ENCODE measurements around the gene KIF6.

DNA sequence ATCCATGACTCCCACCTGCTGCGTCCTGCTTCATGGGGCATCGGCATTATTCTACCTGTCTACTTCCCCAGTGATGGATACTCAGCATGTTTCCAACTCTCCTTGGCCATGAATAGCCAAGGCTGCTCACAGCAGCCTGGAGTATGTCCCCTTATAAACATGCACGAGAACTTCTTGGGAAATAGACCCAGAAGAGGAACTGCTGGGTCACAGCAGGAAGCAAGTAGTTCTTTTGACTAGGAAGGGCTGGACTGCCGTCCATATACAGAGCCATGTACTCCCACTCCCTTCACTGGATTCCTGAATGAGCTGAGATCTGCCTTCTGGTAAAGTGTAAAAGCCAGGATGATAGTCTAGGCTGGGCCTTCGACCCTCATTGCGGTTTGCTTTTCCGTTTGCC, 296.4 kb downstream of the KIF6 start:
- TF ChIP-seq, protein P1, sequence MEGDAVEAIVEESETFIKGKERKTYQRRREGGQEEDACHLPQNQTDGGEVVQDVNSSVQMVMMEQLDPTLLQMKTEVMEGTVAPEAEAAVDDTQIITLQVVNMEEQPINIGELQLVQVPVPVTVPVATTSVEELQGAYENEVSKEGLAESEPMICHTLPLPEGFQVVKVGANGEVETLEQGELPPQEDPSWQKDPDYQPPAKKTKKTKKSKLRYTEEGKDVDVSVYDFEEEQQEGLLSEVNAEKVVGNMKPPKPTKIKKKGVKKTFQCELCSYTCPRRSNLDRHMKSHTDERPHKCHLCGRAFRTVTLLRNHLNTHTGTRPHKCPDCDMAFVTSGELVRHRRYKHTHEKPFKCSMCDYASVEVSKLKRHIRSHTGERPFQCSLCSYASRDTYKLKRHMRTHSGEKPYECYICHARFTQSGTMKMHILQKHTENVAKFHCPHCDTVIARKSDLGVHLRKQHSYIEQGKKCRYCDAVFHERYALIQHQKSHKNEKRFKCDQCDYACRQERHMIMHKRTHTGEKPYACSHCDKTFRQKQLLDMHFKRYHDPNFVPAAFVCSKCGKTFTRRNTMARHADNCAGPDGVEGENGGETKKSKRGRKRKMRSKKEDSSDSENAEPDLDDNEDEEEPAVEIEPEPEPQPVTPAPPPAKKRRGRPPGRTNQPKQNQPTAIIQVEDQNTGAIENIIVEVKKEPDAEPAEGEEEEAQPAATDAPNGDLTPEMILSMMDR (IDR thresholded peaks at IDR 0.05), result no peak
- TF ChIP-seq POLR2AphosphoS5 (IDR thresholded peaks at IDR 0.05) (no peak), POLR2A (IDR thresholded peaks at IDR 0.05) (no peak)
